Measurements from ENCODE around the gene PIBF1. TPM values are rescaled to one million over a fixed set of nuclear protein-coding genes. Genes with fewer than 3 reads are reported as not detected.

The PIBF1 gene
- total and polyA plus RNA-seq, 5 donors from 2014 or later = 13.6 to 34.1 (median 19.8) TPM

GRCh38 chr13:72850959-72851677 is 69.2 kb downstream of the PIBF1 start:
- H3K27ac ChIP-seq (ENCODE audit: insufficient read depth, low read length, poor library complexity, severe bottlenecking) = no peak overlapping the region
- H3K4me1 ChIP-seq (ENCODE audit: control insufficient read depth, insufficient read depth, low read length, poor library complexity, severe bottlenecking) = no peaks in the 10 kb centered on the region
- H3K9me3 ChIP-seq (ENCODE audit: control insufficient read depth in 2 of 2, low read length in 2 of 2) = no peaks in the 10 kb centered on the region
- no peak overlapping the region for H3K4me3 ChIP-seq (ENCODE audit: low read depth, low read length)
- H3K36me3 ChIP-seq (ENCODE audit: control insufficient read depth, insufficient read depth, low read length) = peaks cover 46% of the 10 kb centered on the region
- DNase-seq = no peak
- no peaks in the 10 kb centered on the region for H3K27me3 ChIP-seq (ENCODE audit: control insufficient read depth, insufficient read depth, low read length)
- no peak for ATAC-seq (ENCODE audit: low read depth in 2 of 2)
- Mint-ChIP-seq H3K27me3 (no peaks in the 10 kb centered on the region), H3K36me3 (peaks cover 30% of the 10 kb centered on the region), H3K4me3 (no peak overlapping the region), H3K4me1 (peaks cover 0 to 11% (median 3%) of the 10 kb centered on the region in 4 donors), H3K9me3 (no peaks in the 10 kb centered on the region), H3K27ac (no peak overlapping the region)

GRCh38 chr13:72851678-72852014 is 69.7 kb downstream of the PIBF1 start:
- Histone ChIP-seq H3K36me3 (ENCODE audit: control insufficient read depth, insufficient read depth, low read length) (peaks cover 42% of the 10 kb centered on the region), H3K4me1 (ENCODE audit: control insufficient read depth, insufficient read depth, low read length, poor library complexity, severe bottlenecking) (no peaks in the 10 kb centered on the region), H3K4me3 (ENCODE audit: low read depth, low read length) (no peak overlapping the region), H3K27ac (ENCODE audit: insufficient read depth, low read length, poor library complexity, severe bottlenecking) (no peak overlapping the region), H3K27me3 (ENCODE audit: control insufficient read depth, insufficient read depth, low read length) (no peaks in the 10 kb centered on the region), H3K9me3 (ENCODE audit: control insufficient read depth in 2 of 2, low read length in 2 of 2) (no peaks in the 10 kb centered on the region)
- no peak overlapping the region for H3K4me3 Mint-ChIP-seq
- no peak for DNase-seq
- no peaks in the 10 kb centered on the region for H3K9me3 Mint-ChIP-seq
- peaks cover 25% of the 10 kb centered on the region for H3K36me3 Mint-ChIP-seq
- H3K4me1 Mint-ChIP-seq = peaks cover 0 to 11% (median 3%) of the 10 kb centered on the region in 4 donors
- ATAC-seq (ENCODE audit: low read depth in 2 of 2) = no peak
- H3K27me3 Mint-ChIP-seq = no peaks in the 10 kb centered on the region
- no peak overlapping the region for H3K27ac Mint-ChIP-seq

GRCh38 chr13:72852207-72852606 is 70.3 kb downstream of the PIBF1 start:
- Mint-ChIP-seq H3K4me1 (peaks cover 0 to 11% (median 3%) of the 10 kb centered on the region in 4 donors), H3K4me3 (peak overlapping the region in 1 of 4 donors; percentile 61), H3K36me3 (peaks cover 20% of the 10 kb centered on the region), H3K9me3 (no peaks in the 10 kb centered on the region), H3K27ac (no peak overlapping the region), H3K27me3 (no peaks in the 10 kb centered on the region)
- ATAC-seq (ENCODE audit: low read depth in 2 of 2) (no peak), DNase-seq (no peak)
- Histone ChIP-seq H3K36me3 (ENCODE audit: control insufficient read depth, insufficient read depth, low read length) (peaks cover 38% of the 10 kb centered on the region), H3K4me1 (ENCODE audit: control insufficient read depth, insufficient read depth, low read length, poor library complexity, severe bottlenecking) (no peaks in the 10 kb centered on the region), H3K27me3 (ENCODE audit: control insufficient read depth, insufficient read depth, low read length) (no peaks in the 10 kb centered on the region), H3K4me3 (ENCODE audit: low read depth, low read length) (no peak overlapping the region), H3K27ac (ENCODE audit: insufficient read depth, low read length, poor library complexity, severe bottlenecking) (no peak overlapping the region), H3K9me3 (ENCODE audit: control insufficient read depth in 2 of 2, low read length in 2 of 2) (no peaks in the 10 kb centered on the region)

DNA sequence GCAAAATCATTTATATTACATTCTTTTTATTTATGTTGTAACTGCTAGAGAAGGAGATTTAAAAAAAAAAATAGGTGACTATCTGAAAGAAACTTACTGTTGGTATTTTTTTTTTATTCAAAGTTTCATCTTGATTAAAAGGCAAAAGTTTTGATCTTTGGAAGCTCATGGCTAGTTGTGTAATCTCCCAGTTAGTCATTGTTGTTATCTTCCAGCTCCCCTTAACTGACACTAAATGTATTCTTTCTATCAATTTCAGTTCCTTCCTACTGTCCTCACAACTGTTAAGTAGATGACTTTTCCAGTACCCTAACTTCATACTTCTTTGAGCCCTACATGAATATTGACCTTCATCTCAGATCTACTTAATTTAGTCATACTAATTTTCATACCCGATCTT is 71.1 kb downstream of the PIBF1 start:
- Mint-ChIP-seq H3K27me3 (no peaks in the 10 kb centered on the region), H3K9me3 (no peaks in the 10 kb centered on the region), H3K4me1 (peaks cover 0 to 11% (median 3%) of the 10 kb centered on the region in 4 donors), H3K36me3 (peaks cover 14% of the 10 kb centered on the region), H3K27ac (peak overlapping the region in 1 of 3 donors; percentile 13), H3K4me3 (no peak overlapping the region)
- H3K4me1 ChIP-seq (ENCODE audit: control insufficient read depth, insufficient read depth, low read length, poor library complexity, severe bottlenecking) = no peaks in the 10 kb centered on the region
- peaks cover 31% of the 10 kb centered on the region for H3K36me3 ChIP-seq (ENCODE audit: control insufficient read depth, insufficient read depth, low read length)
- no peak overlapping the region for H3K4me3 ChIP-seq (ENCODE audit: low read depth, low read length)
- DNase-seq = no peak
- no peak overlapping the region for H3K27ac ChIP-seq (ENCODE audit: insufficient read depth, low read length, poor library complexity, severe bottlenecking)
- H3K27me3 ChIP-seq (ENCODE audit: control insufficient read depth, insufficient read depth, low read length) = no peaks in the 10 kb centered on the region
- no peaks in the 10 kb centered on the region for H3K9me3 ChIP-seq (ENCODE audit: control insufficient read depth in 2 of 2, low read length in 2 of 2)
- ATAC-seq (ENCODE audit: low read depth in 2 of 2) = no peak

DNA sequence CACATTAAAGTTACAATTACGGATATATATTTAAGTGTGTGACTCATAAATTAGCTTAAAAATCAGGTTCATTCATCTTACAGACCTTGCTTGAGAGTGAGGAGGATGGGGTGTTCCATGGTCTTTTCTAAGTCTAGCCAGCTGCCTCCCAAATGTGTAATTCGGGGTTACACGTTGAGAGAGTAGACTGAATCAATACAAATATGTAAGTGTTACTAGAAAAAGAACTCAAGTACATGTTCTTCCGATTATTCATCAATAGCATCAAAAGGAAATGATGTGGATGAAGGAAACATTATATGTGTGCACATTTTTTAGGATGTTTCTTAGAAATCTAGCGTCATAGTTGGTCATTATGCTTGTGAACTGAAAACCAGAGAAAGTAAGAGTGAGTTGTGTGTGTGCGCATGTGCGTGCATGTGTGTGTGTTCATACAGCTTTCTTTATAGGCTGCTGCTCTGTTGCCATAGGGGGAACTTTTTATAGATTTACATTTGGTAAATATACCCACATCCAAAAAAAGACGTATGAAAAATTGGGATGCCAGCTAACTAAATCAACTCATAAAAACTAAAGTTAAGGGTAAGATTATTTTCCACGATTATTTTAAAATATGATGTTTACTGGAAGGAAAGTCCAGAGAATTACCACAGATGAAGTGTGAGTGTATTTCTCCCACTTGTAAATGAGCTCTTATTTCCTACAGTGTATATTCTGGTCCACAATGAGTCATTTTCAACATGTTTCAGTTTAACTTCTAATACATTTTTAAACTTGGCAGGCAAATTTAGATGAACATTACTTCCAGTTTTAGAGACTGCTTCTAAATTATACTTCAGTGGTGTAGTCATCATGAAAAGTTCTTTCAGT is 82.4 kb downstream of the PIBF1 start:
- H3K27me3 Mint-ChIP-seq = no peaks in the 10 kb centered on the region
- DNase-seq = no peak
- H3K4me1 ChIP-seq (ENCODE audit: control insufficient read depth, insufficient read depth, low read length, poor library complexity, severe bottlenecking) = no peaks in the 10 kb centered on the region
- H3K27me3 ChIP-seq (ENCODE audit: control insufficient read depth, insufficient read depth, low read length) = no peaks in the 10 kb centered on the region
- no peak overlapping the region for H3K4me3 Mint-ChIP-seq
- peaks cover 37% of the 10 kb centered on the region for H3K36me3 Mint-ChIP-seq
- no peak overlapping the region for H3K4me3 ChIP-seq (ENCODE audit: low read depth, low read length)
- peaks cover 0 to 2% (median 0%) of the 10 kb centered on the region in 7 donors for H3K9me3 Mint-ChIP-seq
- H3K4me1 Mint-ChIP-seq = peaks cover 0 to 14% (median 3%) of the 10 kb centered on the region in 4 donors
- no peaks in the 10 kb centered on the region for H3K9me3 ChIP-seq (ENCODE audit: control insufficient read depth in 2 of 2, low read length in 2 of 2)
- no peak overlapping the region for H3K27ac ChIP-seq (ENCODE audit: insufficient read depth, low read length, poor library complexity, severe bottlenecking)
- no peak for ATAC-seq (ENCODE audit: low read depth in 2 of 2)
- no peak overlapping the region for H3K27ac Mint-ChIP-seq
- H3K36me3 ChIP-seq (ENCODE audit: control insufficient read depth, insufficient read depth, low read length) = peaks cover 15% of the 10 kb centered on the region

DNA sequence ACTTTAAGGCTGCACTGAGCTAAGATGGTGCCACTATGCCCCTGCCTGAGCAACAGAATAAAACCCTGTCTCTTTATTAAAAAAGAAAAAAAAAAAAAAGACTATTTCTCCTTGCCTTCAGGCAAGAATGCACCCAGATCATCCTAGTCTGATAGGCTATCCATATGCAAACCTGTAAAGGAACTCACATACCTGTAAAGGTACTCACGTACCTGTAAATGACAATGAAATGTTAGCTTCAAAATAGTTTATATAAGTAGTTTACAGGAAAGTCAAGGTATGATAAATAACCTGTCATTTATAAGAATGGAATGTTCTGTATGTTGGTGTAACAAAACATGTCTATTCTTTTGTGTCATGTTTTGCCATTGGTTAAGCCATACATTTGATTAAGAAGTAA is 86.3 kb downstream of the PIBF1 start:
- H3K36me3 ChIP-seq (ENCODE audit: control insufficient read depth, insufficient read depth, low read length) = peaks cover 12% of the 10 kb centered on the region
- no peak overlapping the region for H3K27ac ChIP-seq (ENCODE audit: insufficient read depth, low read length, poor library complexity, severe bottlenecking)
- no peak overlapping the region for H3K4me3 ChIP-seq (ENCODE audit: low read depth, low read length)
- DNase-seq = no peak
- H3K9me3 Mint-ChIP-seq = peaks cover 0 to 2% (median 0%) of the 10 kb centered on the region in 7 donors
- no peak for ATAC-seq (ENCODE audit: low read depth in 2 of 2)
- no peaks in the 10 kb centered on the region for H3K9me3 ChIP-seq (ENCODE audit: control insufficient read depth in 2 of 2, low read length in 2 of 2)
- H3K27ac Mint-ChIP-seq = no peak overlapping the region
- peaks cover 0 to 22% (median 6%) of the 10 kb centered on the region in 4 donors for H3K4me1 Mint-ChIP-seq
- no peaks in the 10 kb centered on the region for H3K27me3 ChIP-seq (ENCODE audit: control insufficient read depth, insufficient read depth, low read length)
- no peaks in the 10 kb centered on the region for H3K4me1 ChIP-seq (ENCODE audit: control insufficient read depth, insufficient read depth, low read length, poor library complexity, severe bottlenecking)
- H3K4me3 Mint-ChIP-seq = no peak overlapping the region
- no peaks in the 10 kb centered on the region for H3K27me3 Mint-ChIP-seq
- peaks cover 45% of the 10 kb centered on the region for H3K36me3 Mint-ChIP-seq

DNA sequence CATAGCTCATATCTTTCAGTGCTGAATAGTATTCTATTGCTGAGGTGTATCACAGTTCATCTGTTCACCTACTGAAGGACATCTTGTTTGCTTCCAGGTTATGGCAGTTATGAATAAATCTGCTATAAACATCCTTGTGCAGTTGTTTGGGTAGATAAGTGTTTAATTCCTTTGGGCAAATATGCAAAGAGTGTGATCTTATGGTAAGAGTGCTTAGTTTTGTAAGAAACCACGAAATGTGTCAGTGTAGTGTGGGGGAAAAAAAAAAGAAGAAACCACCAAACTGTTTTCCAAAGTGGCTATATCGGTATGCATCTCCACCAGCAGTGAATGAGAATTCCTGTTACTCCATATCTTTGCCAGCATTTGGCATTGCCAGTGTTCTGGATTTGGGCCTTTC is 93.3 kb downstream of the PIBF1 start:
- DNase-seq (no peak), ATAC-seq (ENCODE audit: low read depth in 2 of 2) (no peak)
- Mint-ChIP-seq H3K4me1 (peaks cover 0 to 31% (median 8%) of the 10 kb centered on the region in 4 donors), H3K4me3 (no peak overlapping the region), H3K27ac (peak overlapping the region in 1 of 3 donors; percentile 6), H3K9me3 (peaks cover 0 to 10% (median 2%) of the 10 kb centered on the region in 7 donors), H3K36me3 (peaks cover 52% of the 10 kb centered on the region), H3K27me3 (no peaks in the 10 kb centered on the region)
- no peaks in the 10 kb centered on the region for H3K27me3 ChIP-seq (ENCODE audit: control insufficient read depth, insufficient read depth, low read length)
- no peak overlapping the region for H3K4me3 ChIP-seq (ENCODE audit: low read depth, low read length)
- no peaks in the 10 kb centered on the region for H3K9me3 ChIP-seq (ENCODE audit: control insufficient read depth in 2 of 2, low read length in 2 of 2)
- peaks cover 6% of the 10 kb centered on the region for H3K36me3 ChIP-seq (ENCODE audit: control insufficient read depth, insufficient read depth, low read length)
- H3K27ac ChIP-seq (ENCODE audit: insufficient read depth, low read length, poor library complexity, severe bottlenecking) = no peak overlapping the region
- H3K4me1 ChIP-seq (ENCODE audit: control insufficient read depth, insufficient read depth, low read length, poor library complexity, severe bottlenecking) = no peaks in the 10 kb centered on the region

All from CD4-positive, CD25-positive, alpha-beta regulatory T cell (primary cell).